RWPE2 (cell line): ENCODE results near the gene LDLRAD4.

Source experiments
- ATAC-seq: fragments of 200-7000 bp; cut with Tn5 transposase; 3 replicates; pipeline ENCODE4 v1.9.1; 2021; ENCODE audit warnings: low read depth
- DNase-seq: peaks from one replicate; pipeline ENCODE4 v3.0.0-alpha.2; 2020; ENCODE audit warnings: low spot score
- H3K27ac ChIP-seq: fragments of 450-650 bp; 2 replicates; pipeline ENCODE4 v1.5.1; 2017; ENCODE audit warnings: mild to moderate bottlenecking; ENCODE audit not compliant: poor library complexity, severe bottlenecking
- H3K27me3 ChIP-seq: fragments of 250-450 bp; sonication (Bioruptor Pico); 2 replicates; pipeline ENCODE4 v1.5.1; 2021; ENCODE audit warnings: mild to moderate bottlenecking, moderate library complexity; ENCODE audit not compliant: insufficient read depth, poor library complexity, severe bottlenecking
- H3K36me3 ChIP-seq: fragments of 250-450 bp; sonication (Bioruptor Pico); 2 replicates; pipeline ENCODE4 v1.5.1; 2020; ENCODE audit warnings: low read depth, mild to moderate bottlenecking, moderate library complexity
- H3K4me1 ChIP-seq: fragments of 250-450 bp; sonication (Bioruptor Pico); 2 replicates; pipeline ENCODE4 v1.5.1; 2021; ENCODE audit warnings: mild to moderate bottlenecking, moderate library complexity; ENCODE audit not compliant: insufficient read depth, poor library complexity, severe bottlenecking
- H3K4me3 ChIP-seq: fragments of 250-450 bp; sonication (Bioruptor Pico); 2 replicates; pipeline ENCODE4 v1.5.1; 2021; ENCODE audit warnings: mild to moderate bottlenecking, moderate library complexity; ENCODE audit not compliant: severe bottlenecking
- H3K9me3 ChIP-seq: fragments of 250-450 bp; sonication (Bioruptor Pico); 2 replicates; pipeline ENCODE4 v1.5.1; 2021; ENCODE audit warnings: mild to moderate bottlenecking, moderate library complexity; ENCODE audit not compliant: severe bottlenecking
- CTCF ChIP-seq: fragments of 450-650 bp; IDR thresholded peaks from one replicate; pipeline ENCODE4 v1.5.1; 2017; ENCODE audit warnings: mild to moderate bottlenecking, moderate library complexity; ENCODE audit not compliant: poor library complexity, severe bottlenecking

LDLRAD4 gene

GRCh38 chr18:13543144-13543543 is 324.6 kb downstream of the LDLRAD4 start:
- Histone ChIP-seq H3K36me3 (no peaks in the 10 kb centered on the region), H3K27me3 (peaks cover 12% of the 10 kb centered on the region), H3K4me1 (no peaks in the 10 kb centered on the region), H3K9me3 (no peaks in the 10 kb centered on the region), H3K27ac (no peak overlapping the region), H3K4me3 (no peak overlapping the region)
- no peak for DNase-seq
- TF ChIP-seq CTCF = no peak
- ATAC-seq = no peak

- ATAC-seq (no peak), DNase-seq (no peak)
- H3K9me3 ChIP-seq = no peaks in the 10 kb centered on the region
- no peaks in the 10 kb centered on the region for H3K36me3 ChIP-seq
- H3K27ac ChIP-seq = no peak overlapping the region
- H3K27me3 ChIP-seq = peaks cover 6% of the 10 kb centered on the region
- no peak for TF ChIP-seq CTCF
- H3K4me1 ChIP-seq = no peaks in the 10 kb centered on the region
- no peak overlapping the region for H3K4me3 ChIP-seq
These were observed 325.5 kb downstream of the LDLRAD4 start for GRCh38 chr18:13543811-13544732.

GRCh38 chr18:13544953-13545352 is 326.4 kb downstream of the LDLRAD4 start:
- Histone ChIP-seq H3K9me3 (no peaks in the 10 kb centered on the region), H3K4me1 (no peaks in the 10 kb centered on the region), H3K27me3 (no peaks in the 10 kb centered on the region), H3K4me3 (no peak overlapping the region), H3K27ac (no peak overlapping the region), H3K36me3 (no peaks in the 10 kb centered on the region)
- ATAC-seq (no peak), DNase-seq (no peak)
- TF ChIP-seq CTCF = no peak

DNA sequence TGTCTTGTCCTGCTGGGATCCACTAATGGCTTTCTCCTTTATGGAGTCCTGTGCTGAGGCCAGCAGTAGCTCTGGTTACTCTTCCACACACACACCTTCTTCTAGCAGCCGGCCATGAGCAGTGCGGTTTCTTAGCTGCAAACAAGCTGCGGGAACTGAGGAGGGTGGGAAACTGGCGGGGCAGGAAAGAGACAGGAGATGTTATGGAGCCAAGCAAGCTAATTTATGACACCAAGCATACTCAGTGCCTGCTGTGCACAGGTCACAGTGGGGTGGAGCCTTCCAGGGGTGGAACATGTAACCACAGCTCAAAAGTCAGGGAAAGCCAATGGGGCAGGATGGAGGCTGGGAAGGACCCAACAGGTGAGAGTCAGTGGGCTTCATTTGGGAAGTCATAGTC is 327.0 kb downstream of the LDLRAD4 start:
- H3K36me3 ChIP-seq = no peaks in the 10 kb centered on the region
- no peak overlapping the region for H3K27ac ChIP-seq
- DNase-seq (no peak), ATAC-seq (no peak)
- TF ChIP-seq CTCF = no peak
- H3K4me3 ChIP-seq = no peak overlapping the region
- H3K4me1 ChIP-seq = no peaks in the 10 kb centered on the region
- no peaks in the 10 kb centered on the region for H3K27me3 ChIP-seq
- H3K9me3 ChIP-seq = no peaks in the 10 kb centered on the region

DNA sequence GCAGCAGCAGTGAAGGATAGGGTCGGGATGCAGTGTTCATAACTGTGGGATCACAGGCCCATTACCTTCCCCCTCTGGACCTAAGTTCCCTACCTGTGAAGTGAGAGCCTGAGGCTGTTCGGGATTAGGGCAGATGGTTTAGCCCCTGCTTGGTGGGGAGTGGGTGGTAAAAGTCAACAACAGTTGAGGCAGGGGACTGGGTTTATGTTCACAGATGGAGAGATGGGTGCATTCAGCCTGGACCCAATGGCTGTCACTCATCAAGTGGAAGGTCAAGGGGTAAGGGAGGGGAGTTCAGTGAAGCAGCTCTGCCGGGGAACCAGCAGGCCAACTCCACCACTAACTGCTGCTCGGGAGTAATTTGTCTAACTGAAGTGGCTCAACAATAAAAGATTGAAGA is 327.4 kb downstream of the LDLRAD4 start:
- Histone ChIP-seq H3K4me1 (no peaks in the 10 kb centered on the region), H3K27me3 (no peaks in the 10 kb centered on the region), H3K36me3 (no peaks in the 10 kb centered on the region), H3K4me3 (no peak overlapping the region), H3K9me3 (no peaks in the 10 kb centered on the region), H3K27ac (no peak overlapping the region)
- DNase-seq (no peak), ATAC-seq (no peak)
- TF ChIP-seq CTCF = no peak
